Measurements from ENCODE around the gene RMDN3. TPM values are rescaled to one million over a fixed set of nuclear protein-coding genes. Genes with fewer than 3 reads are reported as not detected.

Gene RMDN3
- total RNA-seq, 1 donor from 2014 or later: 19.6 TPM

DNA sequence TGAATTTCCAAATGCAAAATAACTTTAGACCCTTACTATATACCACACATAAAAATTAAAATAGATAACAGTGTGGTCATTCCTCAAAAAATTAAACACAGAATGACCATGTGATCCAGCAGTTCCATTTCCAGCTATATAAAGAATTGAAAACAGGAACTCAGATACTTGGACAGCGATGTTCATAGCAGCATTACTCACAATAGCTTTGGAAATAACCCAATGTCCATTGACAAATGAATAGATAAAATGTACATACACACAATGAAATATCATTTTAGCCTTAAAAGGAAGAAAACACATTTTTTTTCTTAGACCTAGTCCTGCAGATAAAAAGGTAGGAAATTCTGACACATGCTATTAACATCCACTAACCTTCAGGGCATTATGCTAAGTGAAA is 33.4 kb downstream of the RMDN3 start:
- Histone ChIP-seq H3K27me3 (no peaks in the 10 kb centered on the region), H3K9me3 (no peaks in the 10 kb centered on the region), H3K4me1 (no peaks in the 10 kb centered on the region), H3K27ac (no peak overlapping the region), H3K36me3 (no peaks in the 10 kb centered on the region), H3K4me3 (no peak overlapping the region)
- no peak for TF ChIP-seq POLR2AphosphoS5 (IDR thresholded peaks at IDR 0.05; ENCODE audit: insufficient read depth in 1 of 2, low read depth in 1 of 2)
- TF ChIP-seq POLR2A (IDR thresholded peaks at IDR 0.05): no peak
- no peak for TF ChIP-seq CTCF (IDR thresholded peaks at IDR 0.05)
- intact Hi-C loops (cut with DNase I): no loop called here
- no peak for DNase-seq (ENCODE audit: extremely low spot score in 2 of 2)

DNA sequence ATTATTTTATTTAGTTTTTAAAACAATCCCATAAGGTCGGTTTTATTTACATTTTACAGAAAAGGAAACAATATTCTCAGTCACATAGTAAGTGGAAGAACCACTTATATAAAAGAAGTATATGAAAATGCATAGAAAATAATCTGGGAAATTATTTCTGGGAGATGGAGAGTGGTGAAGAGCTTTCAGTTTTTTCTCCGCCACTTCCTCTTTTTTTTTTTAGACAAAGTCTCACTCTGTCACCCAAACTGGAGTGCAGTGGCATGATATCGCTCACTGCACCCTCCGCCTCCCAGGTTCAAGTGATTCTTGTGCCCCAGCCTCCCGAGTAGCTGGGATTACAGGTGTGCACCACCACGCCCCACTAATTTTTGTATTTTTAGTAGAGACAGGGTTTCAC is 38.9 kb downstream of the RMDN3 start:
- H3K27me3 ChIP-seq: no peaks in the 10 kb centered on the region

DNA sequence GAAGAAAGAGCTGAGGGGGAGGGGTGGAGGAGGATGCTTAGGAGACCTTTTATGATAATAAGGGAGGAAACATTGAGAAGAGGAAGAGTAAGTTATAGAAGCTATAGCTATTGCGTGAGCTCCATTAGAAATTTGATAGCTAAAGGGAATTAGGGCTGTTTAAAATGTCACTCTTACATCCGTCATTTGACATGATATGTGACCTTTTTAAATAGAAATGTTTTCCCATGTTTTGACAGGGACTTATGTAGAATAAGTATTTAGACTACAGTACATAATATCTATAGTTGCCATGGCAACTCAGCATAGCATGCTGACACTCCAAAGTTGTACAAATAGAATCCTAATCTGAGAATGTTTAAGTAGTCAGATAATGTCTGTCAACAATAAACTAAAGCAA is 40.9 kb downstream of the RMDN3 start:
- intact Hi-C loops (cut with DNase I): no loop called here
- TF ChIP-seq POLR2AphosphoS5 (IDR thresholded peaks at IDR 0.05; ENCODE audit: insufficient read depth in 1 of 2, low read depth in 1 of 2): no peak
- TF ChIP-seq POLR2A (IDR thresholded peaks at IDR 0.05): no peak
- TF ChIP-seq CTCF (IDR thresholded peaks at IDR 0.05): no peak
- no peaks in the 10 kb centered on the region for H3K9me3 ChIP-seq

More for the DNA sequence above, 38.9 kb downstream of the RMDN3 start:
- no peak for TF ChIP-seq POLR2A (IDR thresholded peaks at IDR 0.05)
- no peak for TF ChIP-seq POLR2AphosphoS5 (IDR thresholded peaks at IDR 0.05; ENCODE audit: insufficient read depth in 1 of 2, low read depth in 1 of 2)
- TF ChIP-seq CTCF (IDR thresholded peaks at IDR 0.05): no peak
- Histone ChIP-seq H3K4me3 (no peak overlapping the region), H3K4me1 (no peaks in the 10 kb centered on the region), H3K36me3 (no peaks in the 10 kb centered on the region), H3K27ac (no peak overlapping the region), H3K9me3 (no peaks in the 10 kb centered on the region)
- intact Hi-C loops (cut with DNase I): no loop called here
- no peak for DNase-seq (ENCODE audit: extremely low spot score in 2 of 2)

GRCh38 chr15:40706121-40706520 is 48.9 kb downstream of the RMDN3 start:
- Histone ChIP-seq H3K4me1 (no peaks in the 10 kb centered on the region), H3K27me3 (no peaks in the 10 kb centered on the region), H3K36me3 (no peaks in the 10 kb centered on the region), H3K27ac (no peak overlapping the region), H3K9me3 (no peaks in the 10 kb centered on the region), H3K4me3 (no peak overlapping the region)
- intact Hi-C loops (cut with DNase I): no loop called here
- no peak for TF ChIP-seq POLR2A (IDR thresholded peaks at IDR 0.05)
- DNase-seq (ENCODE audit: extremely low spot score in 2 of 2): no peak

More for the DNA sequence above, 40.9 kb downstream of the RMDN3 start:
- Histone ChIP-seq H3K27ac (no peak overlapping the region), H3K4me3 (no peak overlapping the region), H3K36me3 (no peaks in the 10 kb centered on the region), H3K27me3 (no peaks in the 10 kb centered on the region), H3K4me1 (no peaks in the 10 kb centered on the region)
- DNase-seq (ENCODE audit: extremely low spot score in 2 of 2): no peak

GRCh38 chr15:40702077-40702476 is 53.0 kb downstream of the RMDN3 start:
- DNase-seq (ENCODE audit: extremely low spot score in 2 of 2): no peak
- intact Hi-C loops (cut with DNase I): no loop called here
- Histone ChIP-seq H3K36me3 (no peaks in the 10 kb centered on the region), H3K4me1 (no peaks in the 10 kb centered on the region), H3K27ac (no peak overlapping the region), H3K9me3 (no peaks in the 10 kb centered on the region), H3K27me3 (no peaks in the 10 kb centered on the region), H3K4me3 (no peak overlapping the region)
- no peak for TF ChIP-seq POLR2AphosphoS5 (IDR thresholded peaks at IDR 0.05; ENCODE audit: insufficient read depth in 1 of 2, low read depth in 1 of 2)
- no peak for TF ChIP-seq CTCF (IDR thresholded peaks at IDR 0.05)

DNA sequence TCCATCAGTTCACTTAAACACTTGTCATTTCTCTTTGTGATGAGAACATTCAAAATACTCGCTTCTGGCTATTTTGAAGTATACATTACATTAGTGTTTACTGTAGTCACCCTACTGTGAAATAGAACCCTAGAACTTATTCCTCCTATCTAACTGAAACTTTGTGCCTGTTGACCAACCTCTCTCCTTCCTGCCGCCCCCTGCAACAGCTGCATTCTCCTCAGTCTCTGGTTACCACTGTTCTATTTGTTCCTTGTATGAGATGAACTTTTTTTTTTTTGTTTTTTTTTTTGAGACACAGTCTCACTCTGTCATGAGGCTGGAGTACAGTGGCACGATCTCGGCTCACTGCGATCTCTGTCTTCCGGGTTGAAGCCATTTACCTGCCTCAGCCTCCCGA is 57.1 kb downstream of the RMDN3 start:
- intact Hi-C loops (cut with DNase I): loop anchor here (10.0 kb wide), 1 partner anchor 57 kb away; the partner anchor contains the start of gene RMDN3
- Histone ChIP-seq H3K27ac (no peak overlapping the region), H3K36me3 (no peaks in the 10 kb centered on the region), H3K9me3 (no peaks in the 10 kb centered on the region), H3K4me3 (no peak overlapping the region), H3K27me3 (no peaks in the 10 kb centered on the region), H3K4me1 (peaks cover 19% of the 10 kb centered on the region)
- TF ChIP-seq POLR2AphosphoS5 (IDR thresholded peaks at IDR 0.05; ENCODE audit: insufficient read depth in 1 of 2, low read depth in 1 of 2) (no peak), CTCF (IDR thresholded peaks at IDR 0.05) (no peak), POLR2A (IDR thresholded peaks at IDR 0.05) (no peak)
- no peak for DNase-seq (ENCODE audit: extremely low spot score in 2 of 2)

Data from vagina (tissue), 2 donors.